ENCODE measurements around the gene ARID5B. TPM values are rescaled to one million over a fixed set of nuclear protein-coding genes. Genes with fewer than 3 reads are reported as not detected.
A peak's percentile ranks its signal among the peaks of the same experiment; 100 is the strongest.

ARID5B gene
- total and polyA plus RNA-seq, 2 donors (not counting 1 experiment from before 2014, with no cell fraction given) = 22.4 to 237 TPM

- intact Hi-C loops (cut with micrococcal nuclease) = loop anchor here (1.0 to 2.0 kb wide), 2 partner anchors 9 to 13 kb away; no protein-coding TSS in a partner anchor
- ATAC-seq (ENCODE audit: low read depth) = no peak
These were observed 72.4 kb downstream of the ARID5B start for GRCh38 chr10:61973906-61974305.

More at GRCh38 chr10:61973906-61974305, 72.4 kb downstream of the ARID5B start:
- peaks cover 4 to 35% of the 10 kb centered on the region in 2 experiments for H3K36me3 ChIP-seq (replicated peaks in 1 of 2; ENCODE audit: control extremely low read depth in 1 of 2, control insufficient read depth in 1 of 2, extremely low read depth in 1 of 2, insufficient read depth in 2 of 2, low read length in 1 of 2)
- H3K4me1 ChIP-seq (ENCODE audit: control insufficient read depth in 2 of 2, insufficient read depth in 2 of 2, low read length in 2 of 2) = peaks cover 28 to 44% of the 10 kb centered on the region in 2 donors
- POLR2A ChIA-PET = no interaction called here
- no CpG with 5 or more reads among the region's 5 CpGs for WGBS (ENCODE audit: insufficient coverage)
- DNase-seq = no peak
- H3K79me2 ChIP-seq (ENCODE audit: control insufficient read depth, insufficient read depth, low read length) = peaks cover 81% of the 10 kb centered on the region
- peak overlapping the region in 1 of 2 donors; percentile 53 for H3K27ac ChIP-seq (ENCODE audit: low read length in 2 of 2)
- peak overlapping the region; percentile 35 for H3K4me2 ChIP-seq (replicated peaks; ENCODE audit: low read depth, low read length, poor library complexity, severe bottlenecking)
- peak overlapping the region; percentile 42 for H3K4me3 Mint-ChIP-seq
- H3K9ac ChIP-seq (ENCODE audit: low read length) = no peak overlapping the region
- peak overlapping the region; percentile 83 for H3K27ac Mint-ChIP-seq
- H3K27me3 Mint-ChIP-seq = no peaks in the 10 kb centered on the region
- no peaks in the 10 kb centered on the region for H4K20me1 ChIP-seq (ENCODE audit: control insufficient read depth, insufficient read depth, low read length, poor library complexity, severe bottlenecking)
- H3K4me3 ChIP-seq (ENCODE audit: control extremely low read depth in 1 of 5, extremely low read depth in 1 of 5, insufficient read depth in 1 of 5, low read depth in 2 of 5, low read length in 4 of 5) = no peak overlapping the region
- TF ChIP-seq CTCF (IDR thresholded peaks at IDR 0.05) = no peak
- TF ChIP-seq EZH2 (IDR thresholded peaks at IDR 0.05; ENCODE audit: borderline replicate concordance, insufficient read depth, low read depth, low read length, poor library complexity, severe bottlenecking) = no peak
- CTCF ChIA-PET = interaction anchor here (1.0 to 1.3 kb wide), 3 partner anchors 10 to 75 kb away, joined by 3 read pairs; no protein-coding TSS in a partner anchor
- H3K9me3 Mint-ChIP-seq (ENCODE audit: insufficient read depth) = peaks cover 4% of the 10 kb centered on the region
- no peaks in the 10 kb centered on the region for H3K27me3 ChIP-seq (replicated peaks in 1 of 4; ENCODE audit: control extremely low read depth in 1 of 4, control insufficient read depth in 3 of 4, insufficient read depth in 4 of 4, low read length in 3 of 4)
- H3K4me1 Mint-ChIP-seq = peaks cover 74% of the 10 kb centered on the region
- no peak overlapping the region for H2AFZ ChIP-seq (ENCODE audit: insufficient read depth, low read depth, low read length, poor library complexity, severe bottlenecking)
- H3K9me3 ChIP-seq (ENCODE audit: control extremely low read depth in 1 of 3, control insufficient read depth in 2 of 3, insufficient read depth in 1 of 3, low read length in 2 of 3) = peaks cover 0 to 4% (median 1%) of the 10 kb centered on the region in 3 donors

Measured in B cell (primary cell).